Choroid plexus epithelial cell (primary cell): ENCODE results near the gene IL32.

ENCODE experiments used
- DNase-seq: peaks from one replicate; pipeline ENCODE4 v3.0.0-alpha.2; 2010; ENCODE audit warnings: low read depth
- H3K4me3 ChIP-seq: 2 replicates; pipeline ENCODE4 v1.5.1; 2011; ENCODE audit warnings: low read depth, mild to moderate bottlenecking, control low read depth, low read length, moderate library complexity
- TF ChIP-seq, protein P1 (sequence below): conservative IDR thresholded peaks from 2 replicates; pipeline ENCODE4 v1.5.1; 2011; ENCODE audit warnings: low read depth, mild to moderate bottlenecking, control low read depth, inconsistent platforms, low read length, moderate library complexity

Gene IL32

DNA sequence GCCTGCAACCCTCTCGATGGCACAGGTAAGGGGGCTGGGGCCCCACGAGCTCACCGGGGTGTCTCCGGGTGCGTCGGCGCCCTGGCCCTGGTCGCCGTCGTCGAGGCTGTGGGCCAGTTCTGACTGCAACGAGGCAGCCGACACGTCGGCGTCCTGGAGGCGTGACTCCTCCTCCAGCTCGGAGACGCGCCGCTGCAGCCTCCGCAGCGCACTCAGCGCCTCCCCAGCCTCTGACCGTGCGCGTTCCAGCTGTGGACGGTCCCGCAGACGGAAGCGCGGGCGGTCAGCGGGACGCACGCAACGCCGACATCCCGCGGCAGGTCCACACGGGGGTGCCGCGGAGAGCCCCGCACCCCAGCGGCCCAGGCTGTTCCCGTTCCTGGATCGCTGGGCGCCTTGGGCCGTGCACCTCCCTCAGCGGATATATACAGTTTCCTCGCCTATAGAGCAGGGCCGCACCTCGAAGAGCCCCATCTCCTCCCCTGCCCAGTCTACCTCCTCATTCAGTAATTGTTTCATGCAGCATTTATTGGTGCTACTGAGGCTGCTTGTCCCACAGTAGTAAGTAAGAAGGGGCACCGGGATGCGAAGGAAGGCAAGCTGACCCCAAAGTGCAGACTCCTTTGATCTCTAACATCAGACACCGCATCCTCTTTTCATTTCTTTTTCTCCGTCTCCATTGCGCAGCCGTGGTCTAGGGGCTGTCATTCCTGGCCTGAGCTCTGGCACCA lies 35.8 kb upstream of the IL32 start:
- peak overlapping the region; percentile 29 for H3K4me3 ChIP-seq
- TF ChIP-seq, protein P1, sequence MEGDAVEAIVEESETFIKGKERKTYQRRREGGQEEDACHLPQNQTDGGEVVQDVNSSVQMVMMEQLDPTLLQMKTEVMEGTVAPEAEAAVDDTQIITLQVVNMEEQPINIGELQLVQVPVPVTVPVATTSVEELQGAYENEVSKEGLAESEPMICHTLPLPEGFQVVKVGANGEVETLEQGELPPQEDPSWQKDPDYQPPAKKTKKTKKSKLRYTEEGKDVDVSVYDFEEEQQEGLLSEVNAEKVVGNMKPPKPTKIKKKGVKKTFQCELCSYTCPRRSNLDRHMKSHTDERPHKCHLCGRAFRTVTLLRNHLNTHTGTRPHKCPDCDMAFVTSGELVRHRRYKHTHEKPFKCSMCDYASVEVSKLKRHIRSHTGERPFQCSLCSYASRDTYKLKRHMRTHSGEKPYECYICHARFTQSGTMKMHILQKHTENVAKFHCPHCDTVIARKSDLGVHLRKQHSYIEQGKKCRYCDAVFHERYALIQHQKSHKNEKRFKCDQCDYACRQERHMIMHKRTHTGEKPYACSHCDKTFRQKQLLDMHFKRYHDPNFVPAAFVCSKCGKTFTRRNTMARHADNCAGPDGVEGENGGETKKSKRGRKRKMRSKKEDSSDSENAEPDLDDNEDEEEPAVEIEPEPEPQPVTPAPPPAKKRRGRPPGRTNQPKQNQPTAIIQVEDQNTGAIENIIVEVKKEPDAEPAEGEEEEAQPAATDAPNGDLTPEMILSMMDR: no peak
- DNase-seq: peak; percentile 38

DNA sequence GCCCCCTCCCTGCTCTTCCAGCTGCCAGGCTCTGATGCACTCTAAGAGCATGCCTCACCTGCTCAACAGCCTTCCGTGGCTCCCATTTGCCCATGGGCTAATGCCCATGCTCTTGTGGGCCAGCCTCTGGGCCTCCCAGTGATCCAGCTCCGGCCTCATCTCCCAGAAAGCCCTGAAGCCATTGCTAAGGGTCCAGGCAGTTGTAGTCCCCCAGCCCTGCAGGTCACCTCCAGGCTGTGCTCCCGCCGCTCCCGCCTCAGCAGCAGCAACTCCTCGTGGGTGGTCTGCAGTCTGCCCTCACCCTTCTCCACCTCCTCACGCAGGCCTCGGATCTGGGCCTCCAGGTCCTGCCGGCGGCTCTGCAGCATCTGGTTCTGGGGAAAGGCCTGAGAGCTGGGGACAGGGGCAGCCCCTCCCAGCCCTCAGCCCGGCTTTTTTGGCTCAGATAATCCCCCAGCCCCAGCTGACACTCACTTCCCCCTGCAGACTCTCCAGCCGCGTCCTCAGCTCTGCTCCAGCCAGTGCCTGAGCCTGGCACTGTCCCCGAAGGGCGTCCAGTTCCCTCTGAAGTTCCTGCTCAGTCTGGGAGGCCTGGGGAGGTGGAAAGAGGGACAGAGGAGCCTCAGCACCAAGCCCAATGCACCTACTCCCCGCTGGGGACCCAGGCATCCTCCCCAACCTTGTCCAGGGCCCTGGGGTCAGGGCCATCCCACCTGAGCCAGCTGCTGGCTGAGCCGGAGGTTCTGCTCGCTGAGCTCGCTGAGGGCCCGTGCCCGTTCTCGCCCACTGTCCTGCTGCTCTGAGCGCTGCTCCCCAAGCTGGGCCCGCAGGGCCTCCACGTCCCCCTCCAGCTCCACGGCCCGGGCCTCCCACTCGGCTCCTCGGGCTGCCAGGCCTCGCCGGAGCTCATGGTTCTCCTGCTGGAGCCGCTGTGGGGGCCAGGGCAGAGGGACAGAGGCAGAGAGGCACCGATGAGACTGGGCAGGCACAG lies 34.9 kb upstream of the IL32 start:
- DNase-seq: no peak
- H3K4me3 ChIP-seq: no peak overlapping the region
- TF ChIP-seq, protein P1: no peak

- no peak for DNase-seq
- H3K4me3 ChIP-seq: no peak overlapping the region
- TF ChIP-seq, protein P1: no peak
Measured at GRCh38 chr16:3032624-3033023, 32.8 kb upstream of the IL32 start.

DNA sequence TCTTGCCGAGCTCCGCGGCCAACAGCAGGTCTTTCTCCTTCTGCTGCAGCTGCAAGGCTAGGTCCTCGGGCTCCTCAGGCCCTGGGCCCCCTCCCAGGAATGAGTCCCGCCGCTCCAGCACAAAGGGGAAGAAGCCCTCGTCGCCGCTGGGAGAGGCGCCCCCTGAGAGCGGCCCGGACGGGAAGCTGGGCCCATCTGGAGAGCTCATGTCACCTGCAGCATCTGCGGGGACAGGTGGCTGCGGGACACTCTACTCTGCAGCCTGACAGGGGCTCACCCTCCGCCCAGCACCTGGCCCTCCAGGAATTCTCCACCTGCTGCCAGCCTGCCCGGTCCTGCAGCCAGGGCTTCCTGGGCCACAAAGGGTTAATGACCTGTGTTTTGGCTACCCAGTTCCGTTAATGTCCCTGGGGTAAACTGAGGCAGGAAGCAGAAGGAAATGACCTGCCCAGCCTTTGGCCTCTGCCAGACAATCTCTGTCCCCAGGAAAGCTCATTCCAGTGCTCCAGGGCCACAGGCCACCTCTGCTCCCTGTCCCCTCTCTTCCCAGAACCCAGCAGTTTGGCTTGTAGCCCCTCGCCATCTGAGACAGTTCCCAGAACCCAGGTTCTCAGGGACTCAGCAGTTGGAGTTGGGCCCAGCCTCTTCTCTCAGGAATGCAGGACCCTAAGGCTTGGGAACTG lies 30.0 kb upstream of the IL32 start:
- DNase-seq: no peak
- TF ChIP-seq, protein P1: no peak
- no peak overlapping the region for H3K4me3 ChIP-seq

- TF ChIP-seq, protein P1: no peak
- DNase-seq: no peak
- no peak overlapping the region for H3K4me3 ChIP-seq
Measured at GRCh38 chr16:3035972-3036725, 29.3 kb upstream of the IL32 start.

DNA sequence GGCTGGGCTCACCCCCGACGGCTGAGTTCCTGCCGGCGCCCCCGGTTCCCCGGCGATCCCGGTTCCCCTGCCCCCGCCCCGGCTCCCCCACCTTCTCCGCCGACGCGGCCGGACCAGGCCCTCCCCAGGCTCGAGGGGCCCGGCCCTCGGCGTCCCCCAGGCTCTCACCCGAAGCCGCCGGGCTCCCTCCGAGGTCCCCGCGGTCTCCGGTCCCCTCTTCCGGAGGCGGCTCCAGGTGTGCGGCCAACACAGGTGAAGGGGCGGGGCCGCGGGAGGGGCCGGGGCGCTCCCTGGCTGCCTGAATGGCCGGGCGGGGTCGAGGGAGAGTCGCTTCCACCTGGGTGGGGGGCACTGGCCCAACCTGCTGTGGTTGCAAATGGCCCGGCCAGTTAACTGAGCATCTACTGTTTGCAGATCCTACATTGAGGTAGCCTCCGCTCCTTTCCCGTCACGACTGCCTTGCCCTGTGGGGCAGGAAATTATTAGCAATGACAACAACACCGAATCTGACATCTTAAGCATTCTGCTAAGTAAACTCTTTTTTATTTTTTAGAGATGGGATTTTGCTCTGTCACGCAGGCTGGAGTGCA lies 28.6 kb upstream of the IL32 start, which contains the start of gene BICDL2:
Gene BICDL2 (minus strand): TSS at position 219 of the 590 bp plus-strand sequence. CDS start 1,448 bp downstream, outside the sequence.
- H3K4me3 ChIP-seq: no peak within 1 kb of the TSS
- TF ChIP-seq, protein P1: no peak
- DNase-seq: no peak
